Endothelial cell of umbilical vein (primary cell): ENCODE measurements around the gene TMPRSS12.

Experiments
- POLR2AphosphoS5 ChIP-seq: IDR thresholded peaks from 2 replicates; pipeline ENCODE4 v1.6.1; 2012; ENCODE audit warnings: low read depth, mild to moderate bottlenecking, control low read depth, low read length, moderate library complexity; ENCODE audit not compliant: insufficient read depth
- TF ChIP-seq, protein P1 (sequence below), 2 donors: IDR thresholded peaks; 1 replicate in 1 of 2; 2 replicates in 1 of 2; pipeline ENCODE4 v1.5.1; 2011; ENCODE audit warnings: low read length in 2 of 2, mild to moderate bottlenecking in 2 of 2, moderate library complexity in 2 of 2, control low read depth in 1 of 2, inconsistent platforms in 1 of 2, low read depth in 1 of 2; ENCODE audit not compliant: insufficient read depth in 1 of 2; ENCODE audit errors: extremely low read depth in 1 of 2

DNA sequence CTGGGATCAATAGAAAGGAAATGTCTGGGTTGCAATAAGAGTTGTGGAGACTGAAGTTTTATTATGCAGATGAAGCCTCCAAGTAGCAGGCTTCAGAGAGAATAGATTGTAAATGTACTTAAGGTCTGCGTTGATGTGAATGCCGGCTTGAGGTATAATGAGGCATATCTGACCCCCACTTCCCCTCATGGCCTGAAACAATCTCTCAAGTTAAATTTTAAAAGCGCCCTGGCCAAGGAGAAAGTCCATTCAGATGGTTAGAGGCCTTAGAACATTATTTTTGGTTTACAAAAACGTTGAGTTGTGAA is 81.4 kb downstream of the TMPRSS12 start:
- TF ChIP-seq POLR2AphosphoS5 = no peak
- TF ChIP-seq, protein P1, sequence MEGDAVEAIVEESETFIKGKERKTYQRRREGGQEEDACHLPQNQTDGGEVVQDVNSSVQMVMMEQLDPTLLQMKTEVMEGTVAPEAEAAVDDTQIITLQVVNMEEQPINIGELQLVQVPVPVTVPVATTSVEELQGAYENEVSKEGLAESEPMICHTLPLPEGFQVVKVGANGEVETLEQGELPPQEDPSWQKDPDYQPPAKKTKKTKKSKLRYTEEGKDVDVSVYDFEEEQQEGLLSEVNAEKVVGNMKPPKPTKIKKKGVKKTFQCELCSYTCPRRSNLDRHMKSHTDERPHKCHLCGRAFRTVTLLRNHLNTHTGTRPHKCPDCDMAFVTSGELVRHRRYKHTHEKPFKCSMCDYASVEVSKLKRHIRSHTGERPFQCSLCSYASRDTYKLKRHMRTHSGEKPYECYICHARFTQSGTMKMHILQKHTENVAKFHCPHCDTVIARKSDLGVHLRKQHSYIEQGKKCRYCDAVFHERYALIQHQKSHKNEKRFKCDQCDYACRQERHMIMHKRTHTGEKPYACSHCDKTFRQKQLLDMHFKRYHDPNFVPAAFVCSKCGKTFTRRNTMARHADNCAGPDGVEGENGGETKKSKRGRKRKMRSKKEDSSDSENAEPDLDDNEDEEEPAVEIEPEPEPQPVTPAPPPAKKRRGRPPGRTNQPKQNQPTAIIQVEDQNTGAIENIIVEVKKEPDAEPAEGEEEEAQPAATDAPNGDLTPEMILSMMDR (IDR thresholded peaks at IDR 0.05; ENCODE audit: extremely low read depth in 1 of 2, insufficient read depth in 1 of 2, low read depth in 1 of 2, low read length in 2 of 2) = no peak
